GM18907 (cell line): Measurements from ENCODE around the gene SLF2.

Experiments
- ATAC-seq: cut with Tn5 transposase; IDR thresholded peaks from one replicate; pipeline ENCODE4 v1.9.1; 2021; ENCODE audit warnings: mild to moderate bottlenecking, moderate library complexity; ENCODE audit not compliant: unreplicated experiment

The SLF2 gene

DNA sequence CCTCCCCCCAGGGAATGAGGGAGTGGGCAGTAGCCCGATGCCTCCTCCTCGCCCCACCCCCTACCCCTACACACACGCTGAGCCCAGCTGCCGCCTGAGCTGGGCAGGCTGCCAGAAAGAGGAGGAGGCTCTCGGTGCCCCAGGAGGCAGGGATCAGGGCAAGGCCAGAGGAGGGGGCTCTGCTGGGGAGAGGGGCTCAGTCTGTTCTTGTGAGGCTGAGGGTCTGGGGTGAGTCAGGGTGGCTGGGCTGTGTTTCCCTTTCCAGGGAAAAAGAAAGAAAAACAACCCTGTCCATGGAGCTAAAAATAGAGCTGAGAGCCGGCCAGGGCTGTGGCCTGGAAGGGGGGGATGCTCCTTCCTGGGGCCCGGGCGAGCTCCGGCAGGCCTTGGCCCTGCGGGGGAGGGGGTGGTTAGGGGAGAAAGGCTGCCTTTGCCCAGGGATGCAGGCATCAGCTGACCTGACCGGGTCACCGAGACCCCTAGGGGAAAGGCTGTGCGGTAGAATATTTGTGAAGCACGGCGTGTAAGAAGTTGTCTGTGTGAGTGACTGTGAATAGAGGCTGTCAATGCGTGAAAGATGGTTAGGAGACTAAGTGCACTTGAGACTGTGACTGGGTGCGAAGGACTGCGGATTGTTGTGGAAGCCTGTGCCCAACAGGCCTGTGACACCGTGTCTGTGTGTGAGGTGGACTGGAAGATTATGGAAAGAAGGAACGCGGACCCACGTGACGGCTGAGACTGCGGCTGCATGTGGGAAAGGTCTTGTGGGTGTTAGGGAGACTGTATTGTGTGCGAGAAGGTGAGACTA lies 85.6 kb downstream of the SLF2 start:
- peak; percentile 32 for ATAC-seq

DNA sequence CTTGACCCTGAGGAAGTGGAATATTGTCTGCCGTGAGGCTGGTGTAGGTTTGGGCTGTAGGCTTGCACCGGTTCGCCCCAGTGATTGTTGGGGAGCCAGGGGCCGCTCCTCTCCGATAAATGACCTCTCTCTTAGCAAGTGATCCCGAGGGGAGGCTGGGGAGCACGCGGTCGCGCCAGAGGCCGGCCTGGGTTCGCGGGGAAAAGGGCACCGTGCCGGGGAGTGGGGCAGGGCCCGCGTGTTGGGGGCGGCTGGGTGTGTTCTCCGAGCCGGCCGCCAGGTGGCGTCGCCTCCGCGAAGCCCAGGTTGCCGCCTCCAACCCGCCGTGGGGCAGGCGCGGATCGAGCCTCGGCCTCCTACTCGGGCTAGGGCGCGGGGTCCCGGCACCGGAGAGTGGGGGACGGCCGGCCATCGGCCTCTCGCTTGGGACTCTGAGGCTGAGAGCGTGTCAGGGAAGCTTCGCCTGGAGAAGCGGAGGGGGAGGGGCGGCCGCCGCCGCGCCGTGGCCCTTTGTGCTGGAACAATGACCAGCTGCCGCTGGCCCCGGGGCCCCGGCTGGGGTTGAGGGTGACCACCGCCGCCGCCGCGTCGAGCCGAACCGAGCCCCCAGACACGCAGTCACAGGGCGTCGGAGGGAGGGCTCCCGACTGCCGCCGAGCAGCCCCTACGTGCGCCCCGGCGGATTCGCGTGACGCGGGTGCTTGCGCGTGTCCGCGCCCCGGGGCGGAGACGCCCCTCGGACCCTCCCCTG lies 86.4 kb downstream of the SLF2 start:
- peak; percentile 53 for ATAC-seq

DNA sequence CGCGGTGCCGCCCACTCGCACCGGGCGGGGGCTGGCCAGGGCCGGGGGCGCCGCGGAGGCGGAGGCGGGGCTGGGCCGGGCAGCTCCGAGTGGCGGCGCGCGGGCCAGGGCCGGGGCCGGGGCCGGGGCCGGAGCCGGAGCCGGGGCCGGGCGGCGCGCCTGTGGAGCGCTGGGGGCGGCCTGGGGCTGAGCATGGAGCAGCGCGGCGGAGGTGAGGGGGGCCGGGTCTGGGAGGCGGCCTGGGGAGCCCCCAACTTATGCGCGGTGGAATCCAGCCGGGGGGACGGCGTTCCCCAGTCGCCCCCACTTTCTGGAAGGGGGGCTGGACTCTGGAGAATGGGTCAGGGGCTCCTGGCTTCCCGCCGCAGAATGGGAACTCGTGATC lies 87.0 kb downstream of the SLF2 start, which contains the start of gene LZTS2:
TSS of gene LZTS2 (plus strand) at position 67 of the 385 bp plus-strand sequence. CDS start 2,731 bp downstream, outside the sequence.
- no peak for ATAC-seq

- no peak for ATAC-seq
These were observed 87.6 kb downstream of the SLF2 start for GRCh38 chr10:101000127-101000914.

DNA sequence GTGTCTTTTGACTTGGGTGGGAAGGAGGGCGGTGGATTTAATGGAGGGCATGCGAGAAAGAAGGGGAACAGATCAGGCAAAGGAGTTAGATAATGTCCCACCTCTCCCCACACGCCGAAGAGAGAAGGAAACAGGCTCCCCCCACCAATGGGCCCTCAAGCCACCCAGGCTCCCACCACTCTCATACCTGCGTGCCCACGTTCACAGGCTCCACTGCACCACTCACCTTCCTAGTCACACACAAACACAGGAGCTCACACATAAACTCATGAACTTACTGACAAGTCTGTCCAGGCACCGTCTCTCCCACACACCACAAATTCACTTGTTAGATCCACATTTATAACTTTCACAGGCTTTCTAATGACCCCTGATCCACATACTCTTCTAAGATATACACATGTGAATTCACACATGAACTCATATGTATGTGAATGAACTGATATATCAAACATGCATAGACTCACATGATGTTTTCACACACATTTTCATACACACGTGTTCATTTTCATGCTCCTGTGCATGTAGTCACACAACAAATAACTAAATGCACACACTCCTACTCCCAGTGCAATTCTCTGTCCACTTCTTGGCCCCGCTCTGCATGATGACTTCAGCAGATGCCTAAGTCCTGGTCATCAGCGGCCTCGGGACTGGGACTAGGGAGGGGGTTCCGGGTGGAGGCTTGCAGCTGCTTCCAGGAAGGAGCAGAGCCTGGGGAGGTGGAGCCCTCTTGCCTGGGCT lies 88.3 kb downstream of the SLF2 start:
- no peak for ATAC-seq

DNA sequence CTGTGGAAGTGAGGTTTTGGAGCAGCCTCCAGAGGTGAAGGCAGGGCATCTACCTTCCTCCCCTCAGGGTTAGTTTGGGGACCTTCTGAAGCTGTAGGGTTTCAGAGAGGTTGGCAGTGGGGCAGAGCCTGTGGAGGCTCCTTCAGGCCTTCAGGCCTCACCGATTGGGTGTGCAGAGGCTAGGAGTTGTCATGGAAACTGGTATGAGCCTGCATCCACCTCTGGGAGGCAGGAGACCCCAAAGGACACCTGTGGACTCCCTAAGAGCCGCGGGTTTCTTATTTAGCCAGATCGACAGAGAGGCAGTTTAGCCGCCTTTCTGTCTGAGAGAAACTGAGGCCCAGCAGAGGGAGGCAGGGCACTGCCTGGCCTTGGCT lies 88.9 kb downstream of the SLF2 start:
- ATAC-seq = no peak

- ATAC-seq = no peak
These were observed 89.7 kb downstream of the SLF2 start for GRCh38 chr10:101002456-101002855.

- ATAC-seq = no peak
These were observed 91.0 kb downstream of the SLF2 start for GRCh38 chr10:101003639-101004206.

DNA sequence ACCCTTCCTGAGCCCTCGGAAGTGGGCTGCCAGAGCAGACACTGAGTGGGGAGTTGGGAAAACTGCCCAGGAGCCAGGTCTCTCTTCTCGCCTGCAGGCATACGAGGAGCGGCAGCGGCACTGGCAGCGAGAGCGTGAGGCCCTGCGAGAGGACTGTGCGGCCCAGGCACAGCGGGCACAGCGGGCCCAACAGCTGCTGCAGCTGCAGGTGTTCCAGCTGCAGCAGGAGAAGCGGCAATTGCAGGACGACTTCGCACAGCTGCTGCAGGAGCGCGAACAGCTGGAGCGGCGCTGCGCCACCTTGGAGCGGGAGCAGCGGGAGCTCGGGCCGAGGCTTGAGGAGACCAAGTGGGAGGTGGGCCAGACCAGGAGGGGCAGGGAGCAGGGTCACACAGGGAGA lies 92.6 kb downstream of the SLF2 start:
- ATAC-seq = no peak

- ATAC-seq = no peak
These were observed 93.3 kb downstream of the SLF2 start for GRCh38 chr10:101005869-101006567.

DNA sequence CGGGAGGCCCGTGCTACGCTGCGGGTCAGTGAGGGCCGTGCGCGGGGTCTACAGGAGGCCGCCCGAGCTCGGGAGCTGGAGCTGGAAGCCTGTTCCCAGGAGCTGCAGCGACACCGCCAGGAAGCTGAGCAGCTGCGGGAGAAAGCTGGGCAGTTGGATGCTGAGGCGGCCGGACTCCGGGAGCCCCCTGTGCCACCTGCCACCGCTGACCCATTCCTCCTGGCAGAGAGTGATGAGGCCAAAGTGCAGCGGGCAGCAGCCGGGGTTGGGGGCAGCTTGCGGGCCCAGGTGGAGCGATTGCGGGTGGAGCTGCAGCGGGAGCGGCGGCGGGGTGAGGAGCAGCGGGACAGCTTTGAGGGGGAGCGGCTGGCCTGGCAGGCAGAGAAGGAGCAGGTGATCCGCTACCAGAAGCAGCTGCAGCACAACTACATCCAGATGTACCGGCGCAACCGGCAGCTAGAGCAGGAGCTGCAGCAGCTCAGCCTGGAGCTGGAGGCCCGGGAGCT lies 93.9 kb downstream of the SLF2 start:
- ATAC-seq = no peak

DNA sequence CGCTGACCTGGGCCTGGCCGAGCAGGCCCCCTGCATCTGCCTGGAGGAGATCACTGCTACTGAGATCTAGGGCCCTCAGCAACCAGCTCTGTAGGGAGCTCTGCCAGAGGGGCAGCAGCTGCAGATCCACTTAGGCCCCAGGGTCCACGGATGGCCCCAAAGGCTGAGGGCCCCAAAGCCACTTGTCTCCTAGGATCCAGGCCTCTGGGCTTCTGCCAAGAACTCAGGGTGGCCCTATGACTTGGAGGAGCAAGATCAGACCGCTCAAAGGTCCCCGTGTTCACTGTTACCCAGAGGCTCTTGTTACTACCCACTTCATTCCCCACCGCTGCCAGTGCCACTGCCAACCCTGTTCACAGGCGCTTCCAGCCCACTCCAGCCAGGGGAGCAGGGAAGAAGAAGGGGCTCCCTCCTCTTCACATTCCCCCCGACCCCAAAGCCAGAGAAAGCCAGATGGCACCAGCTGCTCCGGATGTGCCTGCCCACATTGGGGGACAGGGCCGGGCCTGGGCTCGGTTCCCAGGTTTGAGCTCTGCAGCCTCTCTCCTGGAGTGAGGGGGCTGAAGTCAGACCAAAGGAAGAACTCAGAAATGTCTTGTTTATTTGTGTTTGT lies 94.4 kb downstream of the SLF2 start:
- no peak for ATAC-seq

DNA sequence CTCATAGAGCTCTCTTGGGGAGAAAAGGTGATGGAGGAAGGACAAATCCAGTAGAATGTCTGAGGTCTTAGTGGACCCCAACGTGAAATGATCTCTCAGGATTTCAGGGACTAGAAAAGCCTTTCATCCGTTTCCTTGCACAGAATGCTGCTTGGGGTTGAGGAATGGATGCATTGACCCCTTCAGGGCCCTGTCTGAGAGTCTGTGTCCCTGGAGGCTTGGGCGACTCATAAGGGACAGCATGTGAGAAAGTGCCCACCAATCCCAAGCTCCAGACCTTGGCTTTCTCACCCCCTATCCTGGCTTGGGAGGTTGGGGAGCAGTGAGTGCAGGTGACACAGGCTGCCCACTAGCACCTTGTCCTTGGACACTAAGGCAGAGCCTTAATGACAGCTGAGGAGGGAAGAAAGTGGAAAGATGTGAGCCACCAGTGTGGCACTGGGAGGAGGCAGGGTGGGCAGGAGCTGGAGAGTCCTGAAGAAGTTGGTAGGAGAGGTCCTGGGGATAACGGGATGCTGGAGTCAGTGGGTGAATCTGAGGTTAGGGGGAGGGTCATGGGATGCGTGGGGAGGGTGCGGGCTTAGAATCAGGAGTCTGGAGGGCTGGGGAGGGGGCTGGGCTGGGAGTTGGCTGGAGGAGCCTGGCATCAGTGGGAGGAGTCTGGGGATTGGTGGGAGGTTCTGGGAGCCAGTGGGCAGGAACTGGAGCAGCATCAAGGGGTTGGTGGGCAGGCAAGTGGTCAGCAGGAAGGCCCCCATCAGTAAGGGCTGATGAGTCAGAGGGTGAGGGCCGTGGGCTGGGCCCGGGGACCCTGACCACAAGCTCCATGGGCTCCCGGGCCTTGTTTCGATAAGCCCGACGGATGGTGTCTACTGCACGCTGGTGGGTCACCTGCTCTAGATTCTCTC lies 95.4 kb downstream of the SLF2 start:
- no peak for ATAC-seq

GRCh38 chr10:101008823-101009423 lies 96.2 kb downstream of the SLF2 start:
- no peak for ATAC-seq

DNA sequence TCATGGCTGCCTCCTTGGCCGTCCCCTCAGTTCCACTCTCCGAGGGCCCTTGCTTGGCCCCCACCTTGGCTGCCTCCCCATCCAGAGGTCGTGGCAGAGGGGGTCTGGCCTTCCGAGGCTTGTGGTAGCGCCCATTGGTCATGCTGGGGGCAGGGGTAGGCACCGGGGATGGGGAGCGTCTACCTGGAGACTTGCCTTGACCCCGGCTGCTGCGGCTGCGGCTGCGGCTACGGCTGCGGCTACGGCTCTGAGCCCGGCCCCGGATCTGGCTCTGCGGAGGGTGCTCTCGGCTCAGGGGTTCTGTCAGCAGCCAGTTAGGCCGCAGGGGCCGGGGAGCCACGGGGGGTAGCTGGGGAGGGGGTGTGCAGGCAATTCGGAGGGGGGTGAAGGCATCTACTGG lies 97.6 kb downstream of the SLF2 start:
- no peak for ATAC-seq

GRCh38 chr10:101011517-101012423 lies 99.0 kb downstream of the SLF2 start:
- ATAC-seq = no peak
